Right lung (tissue), 5 donors: ENCODE results near the gene MYOCD. TPM values are rescaled to one million over a fixed set of nuclear protein-coding genes. Genes with fewer than 3 reads are reported as not detected.

Experiments
- polyA plus RNA-seq, 5 donors: library from polyadenylated mRNA; unstranded; fragments of 120-200 nt; gene quantifications; one replicate each; pipeline versions ENCODE4 v1.2.1 to v1.2.3, GENCODE V29; 2013; ENCODE audit warnings: inconsistent platforms in 1 of 5, low replicate concordance in 1 of 5; ENCODE audit not compliant: insufficient read length in 5 of 5, insufficient read depth in 1 of 5

Gene MYOCD
- polyA plus RNA-seq, 5 donors: 6.1 to 17.1 (median 10.3) TPM

Other genes starting within 250 kb of the MYOCD start
- gene ARHGAP44, start 123.6 kb downstream of the MYOCD start, polyA plus RNA-seq: 10 to 100 TPM; 12.3 to 19.0 (median 14.0) TPM